ENCODE measurements around the gene CRY1.
A peak's percentile ranks its signal among the peaks of the same experiment; 100 is the strongest.
"Not testable (repeated sequence)": the region's sequence is repeated elsewhere in the genome, so short reads cannot be mapped to it uniquely, and the experiment has no call there.

CRY1 gene

GRCh38 chr12:107019546-107019945 is 73.8 kb downstream of the CRY1 start:
- no peak overlapping the region for H3K27ac ChIP-seq
- DNase-seq (ENCODE audit: low read depth, low spot score): no peak

GRCh38 chr12:107017042-107017441 is 76.3 kb downstream of the CRY1 start:
- H3K27ac ChIP-seq: no peak overlapping the region
- DNase-seq (ENCODE audit: low read depth, low spot score): no peak

GRCh38 chr12:107014055-107014454 is 79.3 kb downstream of the CRY1 start:
- H3K27ac ChIP-seq: no peak overlapping the region
- DNase-seq (ENCODE audit: low read depth, low spot score): peak; percentile 77

GRCh38 chr12:107012736-107013425 is 80.5 kb downstream of the CRY1 start:
- no peak overlapping the region for H3K27ac ChIP-seq
- no peak for DNase-seq (ENCODE audit: low read depth, low spot score)

GRCh38 chr12:107011519-107011918 is 81.8 kb downstream of the CRY1 start:
- no peak overlapping the region for H3K27ac ChIP-seq
- no peak for DNase-seq (ENCODE audit: low read depth, low spot score)

GRCh38 chr12:107007411-107007810 is 85.9 kb downstream of the CRY1 start:
- DNase-seq (ENCODE audit: low read depth, low spot score): no peak
- no peak overlapping the region for H3K27ac ChIP-seq

GRCh38 chr12:107002665-107003064 is 90.7 kb downstream of the CRY1 start:
- not testable (repeated sequence) for DNase-seq (ENCODE audit: low read depth, low spot score); H3K27ac ChIP-seq

GRCh38 chr12:106999446-106999845 is 93.9 kb downstream of the CRY1 start:
- peak overlapping the region; percentile 6 for H3K27ac ChIP-seq
- DNase-seq (ENCODE audit: low read depth, low spot score): peak; percentile 12

GRCh38 chr12:106997916-106998315 is 95.4 kb downstream of the CRY1 start:
- H3K27ac ChIP-seq: no peak overlapping the region
- DNase-seq (ENCODE audit: low read depth, low spot score): no peak

- H3K27ac ChIP-seq; DNase-seq (ENCODE audit: low read depth, low spot score): not testable (repeated sequence)
Measured at GRCh38 chr12:106996102-106996501, 97.2 kb downstream of the CRY1 start.

GRCh38 chr12:106994579-106995220 is 98.6 kb downstream of the CRY1 start:
- no peak for DNase-seq (ENCODE audit: low read depth, low spot score)
- no peak overlapping the region for H3K27ac ChIP-seq

GRCh38 chr12:106987846-106988245 is 105.5 kb downstream of the CRY1 start:
- no peak overlapping the region for H3K27ac ChIP-seq
- no peak for DNase-seq (ENCODE audit: low read depth, low spot score)

GRCh38 chr12:106986625-106987389 is 106.5 kb downstream of the CRY1 start, which contains the start of gene MTERF2:
Gene MTERF2, minus strand, starts transcription at chr12:106987146. Its CDS starts 8,432 bp downstream, at chr12:106978714.
- peak; percentile 51 for DNase-seq (ENCODE audit: low read depth, low spot score)
- peak within 1 kb of the TSS; percentile 40 for H3K27ac ChIP-seq

- H3K27ac ChIP-seq: peak overlapping the region; percentile 40
Measured at GRCh38 chr12:106986135-106986534, 107.2 kb downstream of the CRY1 start.

GRCh38 chr12:106985479-106985878 is 107.9 kb downstream of the CRY1 start:
- DNase-seq (ENCODE audit: low read depth, low spot score): no peak
- no peak overlapping the region for H3K27ac ChIP-seq

More at GRCh38 chr12:106986135-106986534, 107.2 kb downstream of the CRY1 start:
- no peak for DNase-seq (ENCODE audit: low read depth, low spot score)

- no peak for DNase-seq (ENCODE audit: low read depth, low spot score)
- no peak overlapping the region for H3K27ac ChIP-seq
Measured at GRCh38 chr12:106984588-106985137, 108.7 kb downstream of the CRY1 start.

GRCh38 chr12:106982229-106982628 is 111.1 kb downstream of the CRY1 start:
- DNase-seq (ENCODE audit: low read depth, low spot score): no peak
- no peak overlapping the region for H3K27ac ChIP-seq

- H3K27ac ChIP-seq: no peak overlapping the region
- DNase-seq (ENCODE audit: low read depth, low spot score): no peak
Measured at GRCh38 chr12:106981788-106982187, 111.6 kb downstream of the CRY1 start.

GRCh38 chr12:106980944-106981343 is 112.4 kb downstream of the CRY1 start:
- H3K27ac ChIP-seq: no peak overlapping the region
- no peak for DNase-seq (ENCODE audit: low read depth, low spot score)

GRCh38 chr12:106978035-106978800 is 115.1 kb downstream of the CRY1 start:
- no peak for DNase-seq (ENCODE audit: low read depth, low spot score)
- H3K27ac ChIP-seq: no peak overlapping the region

Measured in epithelial cell of prostate (primary cell).